Activated B cell treated with CpG ODN at 0.5 μM for 24 hours (primary cell): ENCODE measurements around the gene LDAF1. TPM values are rescaled to one million over a fixed set of nuclear protein-coding genes. Genes with fewer than 3 reads are reported as not detected.

Source experiments
- ATAC-seq: fragments of 200-7000 bp; cut with Tn5 transposase; one replicate; pipeline ENCODE4 v1.10.0; 2021; ENCODE audit warnings: low read depth, mild to moderate bottlenecking, moderate library complexity
- CTCF ChIA-PET: fragments of 350-600 bp; sonication (Branson Sonifier 250); formaldehyde crosslinking; loops from one replicate; lab custom pipeline; 2021; ENCODE audit warnings: antibody characterized with exemption; lab: Charles Lee
- POLR2A ChIA-PET: fragments of 350-600 bp; sonication (Branson Sonifier 250); formaldehyde crosslinking; loops from one replicate; lab custom pipeline; 2021; ENCODE audit warnings: antibody characterized with exemption; lab: Charles Lee
- DNase-seq: peaks from one replicate; pipeline ENCODE4 v3.0.0; 2022
- H3K27ac Mint-ChIP-seq: one replicate; pipeline ENCODE4 v1.8.0; 2020; ENCODE audit warnings: mixed read lengths
- H3K27me3 Mint-ChIP-seq: one replicate; pipeline ENCODE4 v1.8.0; 2021; ENCODE audit warnings: mixed read lengths
- H3K36me3 Mint-ChIP-seq: one replicate; pipeline ENCODE4 v1.8.0; 2021; ENCODE audit warnings: low read depth, mixed read lengths
- H3K4me1 Mint-ChIP-seq: one replicate; pipeline ENCODE4 v1.8.0; 2021; ENCODE audit warnings: mixed read lengths
- H3K4me3 Mint-ChIP-seq: one replicate; pipeline ENCODE4 v1.8.0; 2020; ENCODE audit warnings: mild to moderate bottlenecking, mixed read lengths
- H3K9me3 Mint-ChIP-seq: one replicate; pipeline ENCODE4 v1.8.0; 2020; ENCODE audit warnings: mixed read lengths
- CTCF ChIP-seq: fragments of 200-600 bp; IDR thresholded peaks from one replicate; pipeline ENCODE4 v1.8.0; 2022; ENCODE audit warnings: antibody characterized with exemption, mild to moderate bottlenecking
- intact Hi-C: fragments of 100-400 bp; cut with micrococcal nuclease; formaldehyde crosslinking; loops from one replicate; pipeline ENCODE4 v1.15.1; 2024
- total RNA-seq: library from RNA; stranded (reverse); gene quantifications from 2 replicates; pipeline ENCODE4 v1.2.3, GENCODE V29; 2022

Gene LDAF1
- total RNA-seq, 1 donor from 2014 or later, result 17.2 TPM

GRCh38 chr16:21218153-21218552 is 59.7 kb downstream of the LDAF1 start:
- no peak overlapping the region for H3K27ac Mint-ChIP-seq
- ChIA-PET CTCF (no interaction called here), POLR2A (no interaction called here)
- no peak overlapping the region for H3K4me3 Mint-ChIP-seq
- H3K9me3 Mint-ChIP-seq, result no peaks in the 10 kb centered on the region
- DNase-seq (no peak), ATAC-seq (no peak)
- H3K36me3 Mint-ChIP-seq, result no peaks in the 10 kb centered on the region
- no peak for TF ChIP-seq CTCF
- H3K4me1 Mint-ChIP-seq, result no peaks in the 10 kb centered on the region
- H3K27me3 Mint-ChIP-seq, result peaks cover 27% of the 10 kb centered on the region
- intact Hi-C loops, result no loop called here

GRCh38 chr16:21219551-21219950 is 61.1 kb downstream of the LDAF1 start:
- Mint-ChIP-seq H3K4me1 (peaks cover 3% of the 10 kb centered on the region), H3K9me3 (no peaks in the 10 kb centered on the region), H3K4me3 (no peak overlapping the region), H3K36me3 (no peaks in the 10 kb centered on the region), H3K27me3 (peaks cover 28% of the 10 kb centered on the region), H3K27ac (no peak overlapping the region)
- no peak for TF ChIP-seq CTCF
- DNase-seq (no peak), ATAC-seq (no peak)
- ChIA-PET POLR2A (no interaction called here), CTCF (no interaction called here)
- intact Hi-C loops, result no loop called here

GRCh38 chr16:21222495-21223337 is 64.2 kb downstream of the LDAF1 start:
- TF ChIP-seq CTCF, result no peak
- ChIA-PET POLR2A (no interaction called here), CTCF (no interaction called here)
- ATAC-seq (no peak), DNase-seq (no peak)
- intact Hi-C loops, result loop anchor here (5.0 kb wide), 1 partner anchor 40 kb away; no protein-coding TSS in a partner anchor
- no peaks in the 10 kb centered on the region for H3K36me3 Mint-ChIP-seq
- no peaks in the 10 kb centered on the region for H3K9me3 Mint-ChIP-seq
- no peak overlapping the region for H3K27ac Mint-ChIP-seq
- H3K27me3 Mint-ChIP-seq, result peaks cover 36% of the 10 kb centered on the region
- H3K4me3 Mint-ChIP-seq, result no peak overlapping the region
- H3K4me1 Mint-ChIP-seq, result peaks cover 3% of the 10 kb centered on the region

GRCh38 chr16:21223787-21224186 is 65.3 kb downstream of the LDAF1 start:
- H3K4me1 Mint-ChIP-seq, result peaks cover 3% of the 10 kb centered on the region
- intact Hi-C loops, result loop anchor here (5.0 kb wide), 1 partner anchor 39 kb away; no protein-coding TSS in a partner anchor
- no peak for DNase-seq
- no peaks in the 10 kb centered on the region for H3K36me3 Mint-ChIP-seq
- no peak for TF ChIP-seq CTCF
- H3K9me3 Mint-ChIP-seq, result no peaks in the 10 kb centered on the region
- no peak overlapping the region for H3K4me3 Mint-ChIP-seq
- H3K27me3 Mint-ChIP-seq, result peaks cover 41% of the 10 kb centered on the region
- ChIA-PET CTCF (no interaction called here), POLR2A (interaction anchor here (0.7 kb wide), 1 partner anchor 1467 kb away, joined by 3 read pairs; no protein-coding TSS in a partner anchor)
- H3K27ac Mint-ChIP-seq, result no peak overlapping the region
- ATAC-seq, result no peak

- intact Hi-C loops, result loop anchor here (5.0 kb wide), 1 partner anchor 38 kb away; no protein-coding TSS in a partner anchor
- ChIA-PET POLR2A (interaction anchor here (0.7 kb wide), 1 partner anchor 1466 kb away, joined by 3 read pairs; no protein-coding TSS in a partner anchor), CTCF (no interaction called here)
- no peaks in the 10 kb centered on the region for H3K9me3 Mint-ChIP-seq
- H3K27ac Mint-ChIP-seq, result no peak overlapping the region
- H3K4me3 Mint-ChIP-seq, result no peak overlapping the region
- ATAC-seq (no peak), DNase-seq (no peak)
- no peak for TF ChIP-seq CTCF
- H3K36me3 Mint-ChIP-seq, result no peaks in the 10 kb centered on the region
- peaks cover 3% of the 10 kb centered on the region for H3K4me1 Mint-ChIP-seq
- peaks cover 45% of the 10 kb centered on the region for H3K27me3 Mint-ChIP-seq
Observed at GRCh38 chr16:21224800-21225199, 66.3 kb downstream of the LDAF1 start.
